Stimulated activated naive B cell treated with anti-CD40 and anti-IgM and Interleukin-4, amounts not matched to agents 10 μg/mL and 1 μg/mL and 100 μg/mL, for 72 hours (primary cell): Measurements from ENCODE around the gene MORF4L2.

Experiments used
- ATAC-seq, 2 donors: fragments of 150-1000 bp; cut with Tn5 transposase; replicated peaks; 2 replicates each; pipeline ENCODE4 v1.10.0; 2021; ENCODE audit warnings: moderate library complexity in 1 of 2
- DNase-seq: peaks from one replicate; pipeline ENCODE4 v3.0.0; 2021
- H3K27ac Mint-ChIP-seq: one replicate; pipeline ENCODE4 v1.8.0; 2022; ENCODE audit warnings: mild to moderate bottlenecking, mixed read lengths
- H3K27me3 Mint-ChIP-seq, 2 donors: one replicate each; pipeline ENCODE4 v1.8.0; 2022; ENCODE audit warnings: mixed read lengths in 2 of 2
- H3K36me3 Mint-ChIP-seq, 2 donors: one replicate each; pipeline ENCODE4 v1.8.0; 2022; ENCODE audit warnings: mixed read lengths in 2 of 2, mild to moderate bottlenecking in 1 of 2
- H3K4me1 Mint-ChIP-seq, 2 donors: one replicate each; pipeline ENCODE4 v1.8.0; 2022; ENCODE audit warnings: mixed read lengths in 2 of 2, mild to moderate bottlenecking in 1 of 2
- H3K4me3 Mint-ChIP-seq, 2 donors: one replicate each; pipeline ENCODE4 v1.8.0; 2022; ENCODE audit warnings: mild to moderate bottlenecking in 2 of 2, mixed read lengths in 2 of 2, moderate library complexity in 1 of 2
- H3K9me3 Mint-ChIP-seq, 2 donors: one replicate each; pipeline ENCODE4 v1.8.0; 2022; ENCODE audit warnings: mixed read lengths in 2 of 2, mild to moderate bottlenecking in 1 of 2

MORF4L2 gene

GRCh38 chrX:103686199-103687072, at the start of gene MORF4L2:
TSS of gene MORF4L2 (minus strand) at chrX:103686699. CDS start at chrX:103677027, 9,672 bp downstream.
- H3K4me1 Mint-ChIP-seq = no peaks in the 10 kb centered on the region
- DNase-seq = peak; percentile 86
- H3K9me3 Mint-ChIP-seq = no peaks in the 10 kb centered on the region
- H3K36me3 Mint-ChIP-seq = peaks cover 4 to 5% of the 10 kb centered on the region in 2 donors
- H3K27me3 Mint-ChIP-seq = peaks cover 0 to 4% of the 10 kb centered on the region in 2 donors
- peak within 1 kb of the TSS; percentile 77 for H3K27ac Mint-ChIP-seq
- H3K4me3 Mint-ChIP-seq = peak within 1 kb of the TSS; percentile 75 to 76
- ATAC-seq = peak; percentile 90

- no peaks in the 10 kb centered on the region for H3K9me3 Mint-ChIP-seq
- no peak overlapping the region for H3K4me3 Mint-ChIP-seq
- DNase-seq (no peak), ATAC-seq (no peak)
- peaks cover 4 to 7% of the 10 kb centered on the region in 2 donors for H3K4me1 Mint-ChIP-seq
- H3K27me3 Mint-ChIP-seq = peaks cover 15 to 21% of the 10 kb centered on the region in 2 donors
- H3K27ac Mint-ChIP-seq = no peak overlapping the region
- H3K36me3 Mint-ChIP-seq = no peaks in the 10 kb centered on the region
These were observed 47.7 kb upstream of the MORF4L2 start for GRCh38 chrX:103734125-103734760.

- DNase-seq (no peak), ATAC-seq (no peak)
- Mint-ChIP-seq H3K27ac (no peak overlapping the region), H3K27me3 (peaks cover 15 to 26% of the 10 kb centered on the region in 2 donors), H3K4me1 (peaks cover 4 to 7% of the 10 kb centered on the region in 2 donors), H3K36me3 (no peaks in the 10 kb centered on the region), H3K4me3 (no peak overlapping the region), H3K9me3 (no peaks in the 10 kb centered on the region)
These were observed 46.5 kb upstream of the MORF4L2 start for GRCh38 chrX:103733017-103733416.

GRCh38 chrX:103730796-103731493, 44.4 kb upstream of the MORF4L2 start:
- H3K27ac Mint-ChIP-seq = no peak overlapping the region
- H3K27me3 Mint-ChIP-seq = peaks cover 15 to 33% of the 10 kb centered on the region in 2 donors
- no peaks in the 10 kb centered on the region for H3K36me3 Mint-ChIP-seq
- no peak for ATAC-seq
- H3K4me1 Mint-ChIP-seq = peaks cover 4 to 7% of the 10 kb centered on the region in 2 donors
- H3K9me3 Mint-ChIP-seq = no peaks in the 10 kb centered on the region
- H3K4me3 Mint-ChIP-seq = no peak overlapping the region
- no peak for DNase-seq

- Mint-ChIP-seq H3K27ac (no peak overlapping the region), H3K4me1 (peaks cover 4 to 7% of the 10 kb centered on the region in 2 donors), H3K36me3 (no peaks in the 10 kb centered on the region), H3K27me3 (peaks cover 15 to 33% of the 10 kb centered on the region in 2 donors), H3K9me3 (no peaks in the 10 kb centered on the region), H3K4me3 (no peak overlapping the region)
- ATAC-seq (no peak), DNase-seq (no peak)
These were observed 43.8 kb upstream of the MORF4L2 start for GRCh38 chrX:103730147-103730795.

- Mint-ChIP-seq H3K4me1 (peaks cover 4 to 7% of the 10 kb centered on the region in 2 donors), H3K4me3 (no peak overlapping the region), H3K36me3 (no peaks in the 10 kb centered on the region), H3K27me3 (peaks cover 15 to 29% of the 10 kb centered on the region in 2 donors), H3K27ac (no peak overlapping the region), H3K9me3 (no peaks in the 10 kb centered on the region)
- ATAC-seq (no peak), DNase-seq (no peak)
These were observed 42.5 kb upstream of the MORF4L2 start for GRCh38 chrX:103729015-103729414.

GRCh38 chrX:103727115-103727514, 40.6 kb upstream of the MORF4L2 start:
- no peak for DNase-seq
- Mint-ChIP-seq H3K9me3 (no peaks in the 10 kb centered on the region), H3K4me1 (peaks cover 4 to 7% of the 10 kb centered on the region in 2 donors), H3K27me3 (peaks cover 6 to 26% of the 10 kb centered on the region in 2 donors), H3K27ac (peak overlapping the region; percentile 4), H3K36me3 (no peaks in the 10 kb centered on the region), H3K4me3 (no peak overlapping the region)
- ATAC-seq = no peak

- H3K4me1 Mint-ChIP-seq = peaks cover 4 to 7% of the 10 kb centered on the region in 2 donors
- H3K4me3 Mint-ChIP-seq = no peak overlapping the region
- peaks cover 6 to 25% of the 10 kb centered on the region in 2 donors for H3K27me3 Mint-ChIP-seq
- DNase-seq (no peak), ATAC-seq (no peak)
- no peak overlapping the region for H3K27ac Mint-ChIP-seq
- no peaks in the 10 kb centered on the region for H3K9me3 Mint-ChIP-seq
- no peaks in the 10 kb centered on the region for H3K36me3 Mint-ChIP-seq
These were observed 40.0 kb upstream of the MORF4L2 start for GRCh38 chrX:103726477-103726876.

GRCh38 chrX:103722505-103722904, 36.0 kb upstream of the MORF4L2 start:
- no peak for ATAC-seq
- H3K36me3 Mint-ChIP-seq = no peaks in the 10 kb centered on the region

GRCh38 chrX:103718120-103718519, 31.6 kb upstream of the MORF4L2 start:
- ATAC-seq (no peak), DNase-seq (no peak)
- Mint-ChIP-seq H3K4me3 (no peak overlapping the region), H3K27me3 (peaks cover 0 to 8% of the 10 kb centered on the region in 2 donors), H3K27ac (no peak overlapping the region), H3K9me3 (no peaks in the 10 kb centered on the region), H3K36me3 (no peaks in the 10 kb centered on the region), H3K4me1 (no peaks in the 10 kb centered on the region)

More at GRCh38 chrX:103722505-103722904, 36.0 kb upstream of the MORF4L2 start:
- Mint-ChIP-seq H3K9me3 (no peaks in the 10 kb centered on the region), H3K27me3 (peaks cover 0 to 8% of the 10 kb centered on the region in 2 donors), H3K4me1 (no peaks in the 10 kb centered on the region), H3K4me3 (no peak overlapping the region), H3K27ac (no peak overlapping the region)
- no peak for DNase-seq

- no peaks in the 10 kb centered on the region for H3K36me3 Mint-ChIP-seq
- H3K9me3 Mint-ChIP-seq = no peaks in the 10 kb centered on the region
- no peak for ATAC-seq
- no peak overlapping the region for H3K27ac Mint-ChIP-seq
- no peaks in the 10 kb centered on the region for H3K4me1 Mint-ChIP-seq
- H3K4me3 Mint-ChIP-seq = no peak overlapping the region
- H3K27me3 Mint-ChIP-seq = peaks cover 0 to 5% of the 10 kb centered on the region in 2 donors
- no peak for DNase-seq
These were observed 30.5 kb upstream of the MORF4L2 start for GRCh38 chrX:103716962-103717361.

- Mint-ChIP-seq H3K36me3 (no peaks in the 10 kb centered on the region), H3K4me3 (no peak within 1 kb of the TSS), H3K4me1 (peaks cover 0 to 5% of the 10 kb centered on the region in 2 donors), H3K27ac (no peak within 1 kb of the TSS), H3K9me3 (no peaks in the 10 kb centered on the region), H3K27me3 (peaks cover 0 to 4% of the 10 kb centered on the region in 2 donors)
- DNase-seq = no peak
- ATAC-seq = no peak
These were observed 24.1 kb upstream of the MORF4L2 start, which contains the start of gene TMEM31 for GRCh38 chrX:103710609-103711008. TSS of gene TMEM31 (plus strand) at chrX:103710909. CDS start at chrX:103712259, 1,350 bp downstream.

GRCh38 chrX:103704863-103705262, 18.4 kb upstream of the MORF4L2 start:
- no peaks in the 10 kb centered on the region for H3K27me3 Mint-ChIP-seq
- H3K4me1 Mint-ChIP-seq = no peaks in the 10 kb centered on the region
- H3K9me3 Mint-ChIP-seq = no peaks in the 10 kb centered on the region
- no peak overlapping the region for H3K27ac Mint-ChIP-seq
- no peaks in the 10 kb centered on the region for H3K36me3 Mint-ChIP-seq
- no peak for ATAC-seq
- no peak overlapping the region for H3K4me3 Mint-ChIP-seq
- no peak for DNase-seq

GRCh38 chrX:103699243-103699642, 12.7 kb upstream of the MORF4L2 start:
- no peak overlapping the region for H3K27ac Mint-ChIP-seq

More at GRCh38 chrX:103699243-103699642, 12.7 kb upstream of the MORF4L2 start:
- Mint-ChIP-seq H3K9me3 (no peaks in the 10 kb centered on the region), H3K27me3 (peaks cover 0 to 7% of the 10 kb centered on the region in 2 donors), H3K4me3 (no peak overlapping the region), H3K4me1 (no peaks in the 10 kb centered on the region), H3K36me3 (peaks cover 0 to 2% of the 10 kb centered on the region in 2 donors)
- DNase-seq (no peak), ATAC-seq (no peak)
